HG02840 (cell line): Measurements from ENCODE around the gene TBK1.

ENCODE experiments used
- ATAC-seq: cut with Tn5 transposase; IDR thresholded peaks from one replicate; pipeline ENCODE4 v1.9.1; 2021; ENCODE audit warnings: mild to moderate bottlenecking, moderate library complexity, moderate number of reproducible peaks; ENCODE audit not compliant: unreplicated experiment, low FRiP score

The TBK1 gene

GRCh38 chr12:64451687-64452558 lies at the start of gene TBK1:
TBK1 (plus strand) TSS chr12:64452120; CDS start chr12:64455871, 3,751 bp downstream.
- ATAC-seq, result peak; percentile 89

GRCh38 chr12:64402181-64402580 lies 49.7 kb upstream of the TBK1 start:
- ATAC-seq, result no peak

GRCh38 chr12:64403707-64404469 lies 48.0 kb upstream of the TBK1 start, which contains the start of gene XPOT:
XPOT (plus strand) TSS chr12:64404392; CDS start chr12:64410036, 5,644 bp downstream.
- peak; percentile 94 for ATAC-seq

GRCh38 chr12:64404470-64405256 lies 47.3 kb upstream of the TBK1 start:
- peak; percentile 39 for ATAC-seq

GRCh38 chr12:64407342-64408223 lies 44.3 kb upstream of the TBK1 start:
- ATAC-seq, result no peak

GRCh38 chr12:64411427-64411826 lies 40.5 kb upstream of the TBK1 start:
- ATAC-seq, result no peak

GRCh38 chr12:64412459-64412858 lies 39.5 kb upstream of the TBK1 start:
- no peak for ATAC-seq

GRCh38 chr12:64413884-64414283 lies 38.0 kb upstream of the TBK1 start:
- no peak for ATAC-seq

GRCh38 chr12:64418209-64418608 lies 33.7 kb upstream of the TBK1 start:
- ATAC-seq, result no peak

GRCh38 chr12:64419696-64420095 lies 32.2 kb upstream of the TBK1 start:
- ATAC-seq, result no peak

- ATAC-seq, result no peak
These were observed 23.9 kb upstream of the TBK1 start for GRCh38 chr12:64427988-64428387.

GRCh38 chr12:64428956-64429355 lies 23.0 kb upstream of the TBK1 start:
- no peak for ATAC-seq

- ATAC-seq, result no peak
These were observed 21.0 kb upstream of the TBK1 start for GRCh38 chr12:64430886-64431285.

- no peak for ATAC-seq
These were observed 20.1 kb upstream of the TBK1 start for GRCh38 chr12:64431791-64432190.

- no peak for ATAC-seq
These were observed 18.0 kb upstream of the TBK1 start for GRCh38 chr12:64433915-64434314.

GRCh38 chr12:64440100-64440499 lies 11.8 kb upstream of the TBK1 start:
- no peak for ATAC-seq

- no peak for ATAC-seq
These were observed 6.4 kb upstream of the TBK1 start for GRCh38 chr12:64445490-64445889.

GRCh38 chr12:64446295-64446694 lies 5.6 kb upstream of the TBK1 start:
- ATAC-seq, result no peak

- ATAC-seq, result no peak
These were observed 1.8 kb upstream of the TBK1 start for GRCh38 chr12:64450057-64450640.
